HEK293T (cell line): Measurements from ENCODE around the gene ALDH6A1.

Experiments
- ARNT ChIP-seq: fragments of 450-650 bp; IDR thresholded peaks from 2 replicates; pipeline ENCODE4 v1.6.1; 2017; ENCODE audit warnings: mild to moderate bottlenecking
- BHLHE40 ChIP-seq: fragments of 450-650 bp; IDR thresholded peaks from 2 replicates; pipeline ENCODE4 v1.6.1; 2016; ENCODE audit warnings: mild to moderate bottlenecking, moderate library complexity, borderline replicate concordance
- CTBP1 ChIP-seq: fragments of 450-650 bp; IDR thresholded peaks from 2 replicates; pipeline ENCODE4 v1.6.1; 2016; ENCODE audit warnings: borderline replicate concordance
- FOXM1 ChIP-seq: fragments of 450-650 bp; IDR thresholded peaks from 2 replicates; pipeline ENCODE4 v1.6.1; 2017; ENCODE audit warnings: mild to moderate bottlenecking, borderline replicate concordance
- LEF1 ChIP-seq: fragments of 450-650 bp; IDR thresholded peaks from 2 replicates; pipeline ENCODE4 v1.6.1; 2017; ENCODE audit warnings: mild to moderate bottlenecking, borderline replicate concordance
- SUZ12 ChIP-seq: fragments of 450-650 bp; IDR thresholded peaks from 2 replicates; pipeline ENCODE4 v1.6.1; 2016; ENCODE audit warnings: mild to moderate bottlenecking
- TARDBP ChIP-seq: fragments of 450-650 bp; IDR thresholded peaks from 2 replicates; pipeline ENCODE4 v1.6.1; 2016
- TF ChIP-seq, protein P1 (sequence below): fragments of 450-650 bp; IDR thresholded peaks from 2 replicates; pipeline ENCODE4 v1.6.1; 2016

DNA sequence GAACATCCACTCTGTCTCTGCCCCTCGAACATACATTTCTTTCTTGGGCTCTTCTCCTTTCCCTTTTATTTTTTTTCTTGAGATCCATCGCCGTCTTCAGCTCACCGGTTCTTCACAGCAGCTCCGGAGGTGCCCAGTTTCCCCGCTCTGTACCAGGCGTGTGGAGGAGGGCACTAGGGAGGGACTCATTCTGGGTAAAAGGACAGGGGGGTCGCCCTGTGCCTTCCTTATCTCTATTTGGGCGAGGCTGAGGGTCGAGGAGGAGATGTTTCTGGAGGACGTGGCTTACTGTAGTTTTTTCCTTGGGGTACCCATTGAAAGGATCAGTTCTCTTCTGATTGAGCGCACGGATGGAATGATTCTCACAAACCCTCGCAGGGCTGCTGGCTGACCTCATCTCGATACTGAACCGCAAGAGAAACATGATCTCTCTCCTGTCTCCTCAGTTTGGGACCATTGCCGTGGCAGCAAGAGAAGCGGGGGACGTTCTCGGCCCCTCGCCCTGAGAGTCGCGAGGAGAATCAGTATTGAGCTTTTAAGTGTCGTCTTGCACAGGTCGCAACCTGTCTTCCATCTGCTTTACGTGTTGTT lies 889 bp upstream of the ALDH6A1 start:
- TF ChIP-seq TARDBP (no peak), FOXM1 (no peak), BHLHE40 (no peak), LEF1 (no peak), SUZ12 (no peak), CTBP1 (no peak), ARNT (no peak)
- TF ChIP-seq, protein P1, sequence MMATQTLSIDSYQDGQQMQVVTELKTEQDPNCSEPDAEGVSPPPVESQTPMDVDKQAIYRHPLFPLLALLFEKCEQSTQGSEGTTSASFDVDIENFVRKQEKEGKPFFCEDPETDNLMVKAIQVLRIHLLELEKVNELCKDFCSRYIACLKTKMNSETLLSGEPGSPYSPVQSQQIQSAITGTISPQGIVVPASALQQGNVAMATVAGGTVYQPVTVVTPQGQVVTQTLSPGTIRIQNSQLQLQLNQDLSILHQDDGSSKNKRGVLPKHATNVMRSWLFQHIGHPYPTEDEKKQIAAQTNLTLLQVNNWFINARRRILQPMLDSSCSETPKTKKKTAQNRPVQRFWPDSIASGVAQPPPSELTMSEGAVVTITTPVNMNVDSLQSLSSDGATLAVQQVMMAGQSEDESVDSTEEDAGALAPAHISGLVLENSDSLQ: no peak
